Body of pancreas (tissue), 4 donors: ENCODE results near the gene OPALIN. TPM values are rescaled to one million over a fixed set of nuclear protein-coding genes. Genes with fewer than 3 reads are reported as not detected.

Experiments used
- ATAC-seq: fragments of 150-250 bp; one replicate; pipeline ENCODE4 v1.9.1; 2016
- DNase-seq, 4 donors: peaks; one replicate each; pipeline ENCODE4 v3.0.0-alpha.2; 2019
- H3K27ac ChIP-seq, 4 donors: fragments of 200-600 bp; sonication (generic); 1 replicate in 3 of 4; 2 replicates in 1 of 4; pipeline versions ENCODE4 v1.5.1 to v1.6.1; 2016 to 2019; ENCODE audit warnings: mild to moderate bottlenecking in 1 of 4, mixed read lengths in 1 of 4, moderate library complexity in 1 of 4
- H3K27me3 ChIP-seq, 2 donors: fragments of 200-600 bp; sonication (generic); one replicate each; pipeline ENCODE4 v1.6.0; 2016; ENCODE audit warnings: mild to moderate bottlenecking in 1 of 2
- H3K36me3 ChIP-seq, 2 donors: fragments of 200-600 bp; sonication (generic); replicated peaks in 1 of 2; 2 replicates each; pipeline ENCODE4 v1.5.1; 2016; ENCODE audit warnings: low read depth in 2 of 2; ENCODE audit not compliant: insufficient read depth in 1 of 2
- H3K4me1 ChIP-seq: fragments of 200-600 bp; sonication (generic); one replicate; pipeline ENCODE4 v1.6.0; 2016
- H3K4me3 ChIP-seq, 2 donors: fragments of 200-600 bp; sonication (generic); 1 replicate in 1 of 2; 2 replicates in 1 of 2; pipeline ENCODE4 v1.5.1; 2016 to 2019
- H3K9me3 ChIP-seq, 3 donors: fragments of 200-600 bp; sonication (generic); 1 replicate in 2 of 3; 2 replicates in 1 of 3; pipeline ENCODE4 v1.5.1; 2016
- CTCF ChIP-seq, 7 experiments: fragments of 450-650 bp in 4 of 7; fragments of 200-600 bp in 3 of 7; sonication (generic) in 3 of 7; IDR thresholded peaks; one replicate each; pipeline ENCODE4 v1.5.1; 2016 to 2019; ENCODE audit warnings: antibody characterized with exemption in 7 of 7
- POLR2A ChIP-seq, 3 donors: fragments of 450-650 bp; IDR thresholded peaks; one replicate each; pipeline ENCODE4 v1.6.1; 2016; ENCODE audit warnings: antibody characterized with exemption in 3 of 3, mild to moderate bottlenecking in 2 of 3
- WGBS, 2 donors: methylation state at CpG; one replicate each; pipeline ENCODE4 v1.1.5; 2017; 5-methylcytosine and 5-hydroxymethylcytosine counted together
- intact Hi-C: fragments of 100-400 bp; cut with DNase I; formaldehyde crosslinking; loops from one replicate; pipeline ENCODE4 v1.15.1; 2023
- total RNA-seq, 2 donors: library from RNA; depleted of rRNA; stranded (reverse); fragments of >200 nt; gene quantifications; one replicate each; pipeline ENCODE4 v1.1.0, GENCODE V29; 2016

The OPALIN gene
- total RNA-seq, 2 donors from 2014 or later = not detected

GRCh38 chr10:96395931-96396877 lies 37.4 kb upstream of the OPALIN start:
- no peak overlapping the region for H3K4me3 ChIP-seq
- 12 to 15% methylated on average over 24 of the region's 24 CpGs for WGBS, 2 donors
- intact Hi-C loops = no loop called here

GRCh38 chr10:96390460-96390864 lies 31.7 kb upstream of the OPALIN start:
- Histone ChIP-seq H3K4me1 (peaks cover 25% of the 10 kb centered on the region), H3K36me3 (no peaks in the 10 kb centered on the region), H3K4me3 (no peak overlapping the region), H3K27ac (peak overlapping the region in 2 of 4 donors; percentile 41 to 67), H3K9me3 (no peaks in the 10 kb centered on the region), H3K27me3 (no peaks in the 10 kb centered on the region)
- 22 to 28% methylated on average over 6 to 7 of the region's 7 CpGs for WGBS, 2 donors
- intact Hi-C loops = no loop called here
- no peak for TF ChIP-seq POLR2A (IDR thresholded peaks at IDR 0.05)
- peak in 1 of 7 experiments; percentile 5 for TF ChIP-seq CTCF (IDR thresholded peaks at IDR 0.05)
- ATAC-seq (peak; percentile 97), DNase-seq (peak; percentile 94 to 97 (median 96))

More at GRCh38 chr10:96395931-96396877, 37.4 kb upstream of the OPALIN start:
- peaks cover 4% of the 10 kb centered on the region for H3K4me1 ChIP-seq
- peak; percentile 74 to 81 (median 77) for DNase-seq
- H3K36me3 ChIP-seq = no peaks in the 10 kb centered on the region
- peak; percentile 93 for ATAC-seq
- TF ChIP-seq POLR2A (IDR thresholded peaks at IDR 0.05) (no peak), CTCF (IDR thresholded peaks at IDR 0.05) (peak; percentile 76 to 92 (median 83))
- H3K27me3 ChIP-seq = no peaks in the 10 kb centered on the region
- no peaks in the 10 kb centered on the region for H3K9me3 ChIP-seq
- H3K27ac ChIP-seq = no peak overlapping the region

- TF ChIP-seq POLR2A (IDR thresholded peaks at IDR 0.05) (no peak), CTCF (IDR thresholded peaks at IDR 0.05) (no peak)
Measured at GRCh38 chr10:96389785-96390184, 31.0 kb upstream of the OPALIN start.

GRCh38 chr10:96387601-96388000 lies 28.8 kb upstream of the OPALIN start:
- no peak overlapping the region for H3K27ac ChIP-seq
- no peaks in the 10 kb centered on the region for H3K27me3 ChIP-seq
- peaks cover 25% of the 10 kb centered on the region for H3K4me1 ChIP-seq
- no peak overlapping the region for H3K4me3 ChIP-seq
- no peaks in the 10 kb centered on the region for H3K9me3 ChIP-seq
- intact Hi-C loops = no loop called here
- DNase-seq = no peak
- TF ChIP-seq POLR2A (IDR thresholded peaks at IDR 0.05) (no peak), CTCF (IDR thresholded peaks at IDR 0.05) (no peak)
- no peaks in the 10 kb centered on the region for H3K36me3 ChIP-seq
- 84 to 91% methylated on average over 7 of the region's 7 CpGs for WGBS, 2 donors
- ATAC-seq = no peak

More at GRCh38 chr10:96389785-96390184, 31.0 kb upstream of the OPALIN start:
- ATAC-seq (no peak), DNase-seq (peak; percentile 20 to 55 (median 34))
- no peaks in the 10 kb centered on the region for H3K9me3 ChIP-seq
- H3K27me3 ChIP-seq = no peaks in the 10 kb centered on the region
- 19 to 43% methylated on average over 5 of the region's 5 CpGs for WGBS, 2 donors
- peaks cover 25% of the 10 kb centered on the region for H3K4me1 ChIP-seq
- H3K27ac ChIP-seq = peak overlapping the region in 3 of 4 donors; percentile 41 to 67 (median 46)
- no peak overlapping the region for H3K4me3 ChIP-seq
- H3K36me3 ChIP-seq = no peaks in the 10 kb centered on the region
- intact Hi-C loops = no loop called here
